ENCODE measurements around the gene GPR63. TPM values are rescaled to one million over a fixed set of nuclear protein-coding genes. Genes with fewer than 3 reads are reported as not detected.

The GPR63 gene
- total and polyA plus RNA-seq, 10 donors: 0.02 to 1.2 (median 0.54) TPM

DNA sequence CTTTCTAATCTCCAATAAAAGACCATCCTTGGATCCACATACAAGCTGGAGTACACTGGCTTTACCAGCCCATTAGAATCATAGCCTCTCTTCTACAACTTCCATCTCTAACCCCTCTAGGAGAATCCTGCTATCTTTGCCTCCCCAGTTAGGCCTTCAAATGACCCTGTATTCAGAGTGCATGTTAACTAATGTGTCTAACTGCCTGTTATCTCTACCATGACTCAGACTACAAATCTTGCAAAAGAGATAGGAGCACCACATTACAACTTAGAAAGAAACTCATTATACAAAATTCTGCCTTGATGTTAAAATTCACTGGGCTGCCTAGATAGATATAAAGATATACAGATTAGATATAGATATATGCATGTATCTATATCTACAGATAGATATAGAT is 28.2 kb downstream of the GPR63 start:
- no peak overlapping the region for H3K27ac ChIP-seq
- no peaks in the 10 kb centered on the region for H3K36me3 ChIP-seq
- no peak for DNase-seq
- no peaks in the 10 kb centered on the region for H3K4me1 ChIP-seq
- no peaks in the 10 kb centered on the region for H3K9me3 ChIP-seq
- intact Hi-C loops (cut with DNase I; ENCODE audit: low total_unique reads): no loop called here
- no peaks in the 10 kb centered on the region for H3K27me3 ChIP-seq (replicated peaks in 1 of 7)
- TF ChIP-seq POLR2AphosphoS5 (IDR thresholded peaks at IDR 0.05) (no peak), POLR2A (IDR thresholded peaks at IDR 0.05) (no peak)
- TF ChIP-seq, protein P1, sequence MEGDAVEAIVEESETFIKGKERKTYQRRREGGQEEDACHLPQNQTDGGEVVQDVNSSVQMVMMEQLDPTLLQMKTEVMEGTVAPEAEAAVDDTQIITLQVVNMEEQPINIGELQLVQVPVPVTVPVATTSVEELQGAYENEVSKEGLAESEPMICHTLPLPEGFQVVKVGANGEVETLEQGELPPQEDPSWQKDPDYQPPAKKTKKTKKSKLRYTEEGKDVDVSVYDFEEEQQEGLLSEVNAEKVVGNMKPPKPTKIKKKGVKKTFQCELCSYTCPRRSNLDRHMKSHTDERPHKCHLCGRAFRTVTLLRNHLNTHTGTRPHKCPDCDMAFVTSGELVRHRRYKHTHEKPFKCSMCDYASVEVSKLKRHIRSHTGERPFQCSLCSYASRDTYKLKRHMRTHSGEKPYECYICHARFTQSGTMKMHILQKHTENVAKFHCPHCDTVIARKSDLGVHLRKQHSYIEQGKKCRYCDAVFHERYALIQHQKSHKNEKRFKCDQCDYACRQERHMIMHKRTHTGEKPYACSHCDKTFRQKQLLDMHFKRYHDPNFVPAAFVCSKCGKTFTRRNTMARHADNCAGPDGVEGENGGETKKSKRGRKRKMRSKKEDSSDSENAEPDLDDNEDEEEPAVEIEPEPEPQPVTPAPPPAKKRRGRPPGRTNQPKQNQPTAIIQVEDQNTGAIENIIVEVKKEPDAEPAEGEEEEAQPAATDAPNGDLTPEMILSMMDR (IDR thresholded peaks at IDR 0.05 in 8 of 11, conservative IDR thresholded peaks at IDR 0.05 in 3 of 11): no peak
- H3K4me3 ChIP-seq: no peak overlapping the region

DNA sequence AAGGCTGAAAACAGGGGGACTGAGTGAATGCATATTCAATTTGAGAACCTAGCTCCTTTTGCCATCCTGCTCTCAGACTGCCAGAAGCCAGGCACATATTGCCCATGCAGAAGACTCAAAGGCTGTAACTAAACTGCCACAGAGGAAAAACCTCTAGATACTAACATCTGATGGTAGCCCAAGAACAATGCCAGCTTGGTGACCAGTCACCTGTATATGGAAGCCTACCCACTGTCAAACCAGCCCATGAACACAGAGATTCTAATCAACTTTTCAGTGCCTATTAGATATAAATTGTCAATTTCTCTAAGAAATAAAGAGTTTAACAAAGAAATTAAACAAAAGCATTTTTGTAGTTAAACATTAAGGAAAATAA is 34.2 kb downstream of the GPR63 start:
- Histone ChIP-seq H3K27ac (no peak overlapping the region), H3K4me1 (no peaks in the 10 kb centered on the region), H3K36me3 (no peaks in the 10 kb centered on the region), H3K27me3 (replicated peaks in 1 of 7) (no peaks in the 10 kb centered on the region), H3K9me3 (no peaks in the 10 kb centered on the region), H3K4me3 (no peak overlapping the region)
- intact Hi-C loops (cut with DNase I; ENCODE audit: low total_unique reads): no loop called here
- no peak for TF ChIP-seq POLR2A (IDR thresholded peaks at IDR 0.05)
- TF ChIP-seq POLR2AphosphoS5 (IDR thresholded peaks at IDR 0.05): no peak
- TF ChIP-seq, protein P1 (IDR thresholded peaks at IDR 0.05 in 8 of 11, conservative IDR thresholded peaks at IDR 0.05 in 3 of 11): no peak
- no peak for DNase-seq

DNA sequence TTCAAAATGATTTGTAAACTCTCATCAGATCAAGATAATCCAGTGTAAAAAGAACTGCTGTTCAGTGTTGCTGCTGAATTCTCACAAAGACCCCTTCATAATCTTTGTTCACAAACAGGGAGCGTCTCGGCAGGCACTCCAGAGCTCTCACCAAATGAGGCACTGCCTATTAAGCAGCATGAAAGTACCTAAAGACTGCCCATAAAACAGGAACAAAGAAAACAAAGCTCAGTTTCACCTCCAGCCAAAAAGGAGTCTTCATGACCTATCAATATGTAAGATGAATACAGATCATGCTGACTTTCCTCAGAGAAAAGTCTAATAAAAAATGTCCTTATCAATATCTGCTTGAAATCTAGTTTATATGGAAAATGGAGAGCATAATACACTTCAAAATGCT is 41.8 kb downstream of the GPR63 start:
- intact Hi-C loops (cut with DNase I; ENCODE audit: low total_unique reads): no loop called here
- Histone ChIP-seq H3K9me3 (no peaks in the 10 kb centered on the region), H3K27me3 (replicated peaks in 1 of 7) (no peaks in the 10 kb centered on the region), H3K36me3 (no peaks in the 10 kb centered on the region), H3K4me3 (no peak overlapping the region), H3K27ac (no peak overlapping the region), H3K4me1 (no peaks in the 10 kb centered on the region)
- no peak for DNase-seq
- TF ChIP-seq POLR2AphosphoS5 (IDR thresholded peaks at IDR 0.05) (no peak), POLR2A (IDR thresholded peaks at IDR 0.05) (no peak)
- TF ChIP-seq, protein P1 (IDR thresholded peaks at IDR 0.05 in 8 of 11, conservative IDR thresholded peaks at IDR 0.05 in 3 of 11): no peak
- WGBS, 5 donors: 71 to 94% (median 80%) methylated on average over 2 of the region's 2 CpGs

DNA sequence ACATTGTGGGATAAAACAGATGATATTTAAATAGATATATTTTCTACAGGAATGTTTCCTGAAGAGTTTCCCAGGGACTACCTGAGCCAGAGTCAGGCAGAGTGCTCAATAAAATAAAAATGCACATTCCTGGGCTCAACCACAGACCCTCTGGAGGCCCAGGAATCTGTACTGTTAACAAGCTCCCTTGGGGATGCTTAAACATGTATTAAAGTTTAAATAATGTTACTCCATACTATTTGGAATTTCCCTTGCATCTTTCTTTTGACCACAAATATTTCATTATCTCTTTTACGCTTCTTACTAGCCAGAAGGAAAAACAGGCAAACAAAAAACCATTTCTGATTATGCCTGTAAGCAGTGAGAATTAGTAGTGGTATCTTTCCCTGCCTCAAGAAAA is 42.3 kb downstream of the GPR63 start:
- DNase-seq: no peak
- Histone ChIP-seq H3K4me3 (no peak overlapping the region), H3K27me3 (replicated peaks in 1 of 7) (no peaks in the 10 kb centered on the region), H3K36me3 (no peaks in the 10 kb centered on the region), H3K27ac (no peak overlapping the region), H3K9me3 (no peaks in the 10 kb centered on the region), H3K4me1 (no peaks in the 10 kb centered on the region)
- TF ChIP-seq POLR2AphosphoS5 (IDR thresholded peaks at IDR 0.05) (no peak), POLR2A (IDR thresholded peaks at IDR 0.05) (no peak)
- TF ChIP-seq, protein P1 (IDR thresholded peaks at IDR 0.05 in 8 of 11, conservative IDR thresholded peaks at IDR 0.05 in 3 of 11): no peak
- 67 to 93% (median 79%) methylated on average over 1 of the region's 1 CpG for WGBS, 5 donors
- intact Hi-C loops (cut with DNase I; ENCODE audit: low total_unique reads): no loop called here

Measured in spleen (tissue), 11 donors.